SK-N-SH (cell line): ENCODE results near the gene SLC35D3. TPM values are rescaled to one million over a fixed set of nuclear protein-coding genes. Genes with fewer than 3 reads are reported as not detected.

ENCODE experiments used
- CTCF ChIA-PET: fragments of 300-600, 350-600 bp; formaldehyde crosslinking; extraction: SDS; loops from one replicate; lab custom pipeline; 2021; lab: Yijun Ruan, JAX
- POLR2A ChIA-PET: fragments of 350-600 bp; sonication (Branson Sonifier 250); formaldehyde crosslinking; extraction: SDS; loops from one replicate; lab custom pipeline; 2020; ENCODE audit warnings: antibody characterized with exemption, inconsistent platforms; lab: Yijun Ruan, JAX
- DNase-seq: peaks from one replicate; pipeline ENCODE4 v3.0.0; 2012
- H2AFZ ChIP-seq: fragments of 200-600 bp; sonication (generic); 2 replicates; pipeline ENCODE4 v1.8.1; 2016; ENCODE audit warnings: antibody characterized with exemption, mild to moderate bottlenecking, low read depth
- H3F3A ChIP-seq: fragments of 200-600 bp; sonication (generic); replicated peaks from 2 replicates; pipeline ENCODE3; 2016; ENCODE audit warnings: antibody characterized with exemption, mild to moderate bottlenecking; ENCODE audit not compliant: insufficient read depth
- H3K27ac ChIP-seq, 2 experiments: fragments of 200-500 bp in 1 of 2; fragments of 200-600 bp in 1 of 2; sonication (Bioruptor generic) in 1 of 2; sonication (generic), shearing (Covaris generic) in 1 of 2; 2 replicates each; pipeline versions ENCODE4 v1.5.1 to v1.6.1; 2014 to 2016; ENCODE audit warnings: low read depth in 2 of 2, inconsistent platforms in 1 of 2, low read length in 1 of 2, mild to moderate bottlenecking in 1 of 2, mixed read lengths in 1 of 2
- H3K27me3 ChIP-seq: fragments of 200-600 bp; sonication (generic), shearing (Covaris generic); 2 replicates; pipeline ENCODE4 v1.6.1; 2016; ENCODE audit warnings: mixed run types; ENCODE audit not compliant: insufficient read depth
- H3K36me3 ChIP-seq, 2 experiments: fragments of 200-500 bp in 1 of 2; fragments of 200-600 bp in 1 of 2; sonication (Bioruptor generic) in 1 of 2; sonication (generic) in 1 of 2; replicated peaks in 1 of 2; 2 replicates each; pipeline versions ENCODE3 to v1.5.1; 2014 to 2016; ENCODE audit warnings: low read length in 1 of 2, mild to moderate bottlenecking in 1 of 2; ENCODE audit not compliant: insufficient read depth in 2 of 2, control insufficient read depth in 1 of 2
- H3K4me1 ChIP-seq, 2 experiments: fragments of 200-500 bp in 1 of 2; fragments of 200-600 bp in 1 of 2; sonication (Bioruptor generic) in 1 of 2; sonication (generic), shearing (Covaris generic) in 1 of 2; 2 replicates each; pipeline versions ENCODE4 v1.5.1 to v1.6.1; 2014 to 2016; ENCODE audit warnings: low read depth in 1 of 2, low read length in 1 of 2, mixed run types in 1 of 2; ENCODE audit not compliant: insufficient read depth in 2 of 2, control insufficient read depth in 1 of 2
- H3K4me2 ChIP-seq: fragments of 200-600 bp; sonication (generic), shearing (Covaris generic); 2 replicates; pipeline ENCODE4 v1.6.1; 2017; ENCODE audit warnings: mixed run types
- H3K4me3 ChIP-seq, 2 experiments: fragments of 200-500 bp in 1 of 2; fragments of 200-600 bp in 1 of 2; sonication (Bioruptor generic) in 1 of 2; sonication (generic), shearing (Covaris generic) in 1 of 2; 2 replicates each; pipeline versions ENCODE4 v1.5.1 to v1.8.1; 2014 to 2016; ENCODE audit warnings: low read depth in 2 of 2, inconsistent platforms in 1 of 2, low read length in 1 of 2, mild to moderate bottlenecking in 1 of 2, mixed read lengths in 1 of 2, moderate library complexity in 1 of 2
- H3K79me2 ChIP-seq: fragments of 200-600 bp; sonication (generic); 2 replicates; pipeline ENCODE4 v1.8.1; 2017; ENCODE audit warnings: mild to moderate bottlenecking; ENCODE audit not compliant: insufficient read depth
- H3K9ac ChIP-seq: fragments of 200-600 bp; sonication (generic); 2 replicates; pipeline ENCODE4 v1.6.1; 2017; ENCODE audit warnings: mixed run types
- H3K9me2 ChIP-seq: fragments of 200-600 bp; sonication (generic); 2 replicates; pipeline ENCODE4 v1.6.1; 2017; ENCODE audit warnings: mixed run types
- H3K9me3 ChIP-seq: fragments of 200-600 bp; sonication (generic); 2 replicates; pipeline ENCODE4 v1.6.1; 2017; ENCODE audit warnings: mixed run types, mild to moderate bottlenecking, moderate library complexity
- H4K20me1 ChIP-seq: fragments of 200-600 bp; sonication (generic); 2 replicates; pipeline ENCODE4 v1.6.1; 2017; ENCODE audit warnings: mild to moderate bottlenecking, mixed run types; ENCODE audit not compliant: insufficient read depth
- EP300 ChIP-seq, 2 experiments: IDR thresholded peaks; 2 replicates each; pipeline versions ENCODE4 v1.4.0 to v1.6.1; 2012; ENCODE audit warnings: borderline replicate concordance in 1 of 2, low read depth in 1 of 2, low read length in 1 of 2
- FOSL2 ChIP-seq: IDR thresholded peaks from 2 replicates; pipeline ENCODE4 v1.4.0; 2012; ENCODE audit warnings: low read depth, mild to moderate bottlenecking, moderate library complexity, borderline replicate concordance
- FOXJ3 ChIP-seq: sonication (generic); formaldehyde crosslinking; IDR thresholded peaks from 2 replicates; pipeline ENCODE4 v1.5.1; 2020; ENCODE audit warnings: mild to moderate bottlenecking, missing genetic modification reagents
- FOXM1 ChIP-seq: IDR thresholded peaks from 2 replicates; pipeline ENCODE4 v1.4.0; 2012; ENCODE audit warnings: low read depth, mild to moderate bottlenecking
- IRF3 ChIP-seq: fragments of 150-350 bp; IDR thresholded peaks from 2 replicates; pipeline ENCODE4 v1.6.1; 2016; ENCODE audit warnings: mild to moderate bottlenecking, low read depth, low read length
- JUND ChIP-seq: IDR thresholded peaks from 2 replicates; pipeline ENCODE4 v1.4.0; 2012
- NFIC ChIP-seq: IDR thresholded peaks from 2 replicates; pipeline ENCODE4 v1.4.0; 2012; ENCODE audit warnings: borderline replicate concordance
- NRF1 ChIP-seq: IDR thresholded peaks from 2 replicates; pipeline ENCODE4 v1.6.1; 2012; ENCODE audit warnings: low read depth, mild to moderate bottlenecking, low read length
- PBX3 ChIP-seq: IDR thresholded peaks from 2 replicates; pipeline ENCODE4; 2012
- RAD21 ChIP-seq: IDR thresholded peaks from 2 replicates; pipeline ENCODE4 v1.6.1; 2012; ENCODE audit warnings: mild to moderate bottlenecking, low read length
- RFX5 ChIP-seq: IDR thresholded peaks from 2 replicates; pipeline ENCODE4 v1.6.1; 2012; ENCODE audit warnings: mild to moderate bottlenecking, improper control_type of control experiment, low read length
- USF1 ChIP-seq: IDR thresholded peaks from 2 replicates; pipeline ENCODE4 v1.4.0; 2012; ENCODE audit warnings: low read depth, borderline replicate concordance
- USF2 ChIP-seq: fragments of 150-350 bp; IDR thresholded peaks from 2 replicates; pipeline ENCODE4 v1.6.1; 2017; ENCODE audit warnings: antibody characterized with exemption, low read length, low read depth, borderline replicate concordance
- YY1 ChIP-seq: IDR thresholded peaks from 2 replicates; pipeline ENCODE4 v1.4.0; 2012; ENCODE audit warnings: low read depth, mild to moderate bottlenecking
- WGBS: methylation state at CpG from one replicate; pipeline ENCODE4 v1.1.6; 2017; ENCODE audit warnings: low lambda C conversion rate; 5-methylcytosine and 5-hydroxymethylcytosine counted together
- polyA plus RNA-seq, 3 experiments: library from polyadenylated mRNA; depleted of rRNA; stranded (reverse); fragments of >200 nt; gene quantifications; 2 replicates each; pipeline ENCODE4 v1.2.3, GENCODE V29; 2012

SLC35D3 gene
- polyA plus RNA-seq, 1 of the 3 experiments (the other 2 are of a cell fraction): 0.05 TPM

GRCh38 chr6:136890194-136890839 is 31.8 kb upstream of the SLC35D3 start:
- no peak for TF ChIP-seq FOSL2
- peak; percentile 51 for TF ChIP-seq RAD21
- TF ChIP-seq NRF1: no peak
- TF ChIP-seq USF1: no peak
- no peak for TF ChIP-seq RFX5
- Histone ChIP-seq H3F3A (no peaks in the 10 kb centered on the region), H3K9me2 (no peaks in the 10 kb centered on the region), H3K79me2 (no peaks in the 10 kb centered on the region), H3K4me1 (peaks cover 6 to 14% of the 10 kb centered on the region in 2 experiments; a peak in 3 of 4 replicates), H3K36me3 (peaks cover 0 to 8% of the 10 kb centered on the region in 2 experiments), H2AFZ (no peak overlapping the region), H3K4me3 (no peak overlapping the region), H3K4me2 (no peak overlapping the region), H3K9me3 (no peaks in the 10 kb centered on the region), H4K20me1 (no peaks in the 10 kb centered on the region), H3K27me3 (no peaks in the 10 kb centered on the region), H3K27ac (peak overlapping the region in 1 of 2 experiments; percentile 69; a peak in 2 of 4 replicates), H3K9ac (no peak overlapping the region)
- 74% methylated on average over 4 of the region's 4 CpGs for WGBS
- ChIA-PET CTCF (interaction anchor here (0.7 to 3.1 kb wide), 13 partner anchors 12 to 246 kb away, joined by 3 to 13 read pairs (median 3); partner anchors contain the start of gene MAP3K5), POLR2A (interaction anchor here (3.1 kb wide), 1 partner anchor 31 kb away, joined by 12 read pairs; the partner anchor contains the start of gene SLC35D3)
- peak; percentile 7 for DNase-seq

GRCh38 chr6:136890986-136891385 is 31.1 kb upstream of the SLC35D3 start:
- no peak overlapping the region for H3K4me2 ChIP-seq
- CTCF ChIA-PET: interaction anchor here (1.3 to 3.1 kb wide), 6 partner anchors 17 to 247 kb away, joined by 3 to 13 read pairs (median 6); partner anchors contain the start of gene MAP3K5

GRCh38 chr6:136893187-136893586 is 28.9 kb upstream of the SLC35D3 start:
- no peak for TF ChIP-seq FOXJ3 (CRISPR knock-in tag)
- no peak for TF ChIP-seq PBX3
- no peak for TF ChIP-seq JUND
- no peak for TF ChIP-seq USF2
- TF ChIP-seq NFIC: no peak
- no peak for TF ChIP-seq FOXM1
- TF ChIP-seq IRF3: no peak
- no peak for TF ChIP-seq EP300 (IDR thresholded peaks at IDR 0.05; ENCODE audit: borderline replicate concordance in 1 of 2, low read depth in 1 of 2, low read length in 1 of 2)
- ChIA-PET POLR2A (no interaction called here), CTCF (no interaction called here)
- Histone ChIP-seq H3K4me3 (no peak overlapping the region), H3K9me2 (no peaks in the 10 kb centered on the region), H2AFZ (no peak overlapping the region), H3K4me2 (no peak overlapping the region), H3K36me3 (peaks cover 0 to 11% of the 10 kb centered on the region in 2 experiments), H3K4me1 (peaks cover 3 to 10% of the 10 kb centered on the region in 2 experiments; a peak in 3 of 4 replicates), H3K9ac (no peak overlapping the region), H3K27me3 (no peaks in the 10 kb centered on the region), H4K20me1 (no peaks in the 10 kb centered on the region), H3K27ac (no peak overlapping the region), H3F3A (no peaks in the 10 kb centered on the region), H3K79me2 (no peaks in the 10 kb centered on the region), H3K9me3 (no peaks in the 10 kb centered on the region)
- no peak for DNase-seq
- WGBS: 91% methylated on average over 5 of the region's 5 CpGs

More at GRCh38 chr6:136890986-136891385, 31.1 kb upstream of the SLC35D3 start:
- no peak for DNase-seq
- Histone ChIP-seq H3K9ac (no peak overlapping the region), H3K27ac (peak overlapping the region in 1 of 2 experiments; percentile 69; a peak in 1 of 4 replicates), H2AFZ (no peak overlapping the region), H3K9me2 (no peaks in the 10 kb centered on the region), H4K20me1 (no peaks in the 10 kb centered on the region), H3K36me3 (peaks cover 0 to 8% of the 10 kb centered on the region in 2 experiments), H3K9me3 (no peaks in the 10 kb centered on the region), H3F3A (no peaks in the 10 kb centered on the region), H3K79me2 (no peaks in the 10 kb centered on the region), H3K4me1 (peaks cover 6 to 14% of the 10 kb centered on the region in 2 experiments; a peak in 3 of 4 replicates), H3K4me3 (no peak overlapping the region), H3K27me3 (no peaks in the 10 kb centered on the region)
- WGBS: 88% methylated on average over 3 of the region's 3 CpGs
- TF ChIP-seq JUND (no peak), YY1 (no peak)
- POLR2A ChIA-PET: no interaction called here
